GM21619 (cell line): ENCODE measurements around the gene IDE.
"Not testable (repeated sequence)": the region's sequence is repeated elsewhere in the genome, so short reads cannot be mapped to it uniquely, and the experiment has no call there.

ENCODE experiments used
- ATAC-seq: cut with Tn5 transposase; IDR thresholded peaks from one replicate; pipeline ENCODE4 v1.9.1; 2021; ENCODE audit not compliant: unreplicated experiment

The IDE gene

GRCh38 chr10:92420546-92421275 lies 153.2 kb downstream of the IDE start:
- no peak for ATAC-seq

- ATAC-seq: no peak
Measured at GRCh38 chr10:92419740-92420545, 153.9 kb downstream of the IDE start.

GRCh38 chr10:92418891-92419290 lies 155.0 kb downstream of the IDE start:
- ATAC-seq: no peak

GRCh38 chr10:92418221-92418620 lies 155.7 kb downstream of the IDE start:
- ATAC-seq: no peak

- no peak for ATAC-seq
Measured at GRCh38 chr10:92413519-92413918, 160.4 kb downstream of the IDE start.

- no peak for ATAC-seq
Measured at GRCh38 chr10:92413011-92413410, 160.9 kb downstream of the IDE start.

GRCh38 chr10:92411406-92411805 lies 162.5 kb downstream of the IDE start:
- ATAC-seq: no peak

GRCh38 chr10:92410501-92410900 lies 163.4 kb downstream of the IDE start:
- ATAC-seq: no peak

- ATAC-seq: no peak
Measured at GRCh38 chr10:92408017-92408361, 165.9 kb downstream of the IDE start.

GRCh38 chr10:92407305-92408016 lies 166.4 kb downstream of the IDE start:
- no peak for ATAC-seq

GRCh38 chr10:92405419-92405924 lies 168.4 kb downstream of the IDE start:
- no peak for ATAC-seq

- no peak for ATAC-seq
Measured at GRCh38 chr10:92404612-92405418, 169.1 kb downstream of the IDE start.

- not testable (repeated sequence) for ATAC-seq
Measured at GRCh38 chr10:92402234-92402633, 171.7 kb downstream of the IDE start.
